NCI-H510A (cell line): ENCODE measurements around the gene ZNF784.
"Not testable (repeated sequence)": the region's sequence is repeated elsewhere in the genome, so short reads cannot be mapped to it uniquely, and the experiment has no call there.

ENCODE experiments used
- DNase-seq: peaks from one replicate; lab custom pipeline; 2025; lab: John Stamatoyannopoulos, UW

ZNF784 gene

DNA sequence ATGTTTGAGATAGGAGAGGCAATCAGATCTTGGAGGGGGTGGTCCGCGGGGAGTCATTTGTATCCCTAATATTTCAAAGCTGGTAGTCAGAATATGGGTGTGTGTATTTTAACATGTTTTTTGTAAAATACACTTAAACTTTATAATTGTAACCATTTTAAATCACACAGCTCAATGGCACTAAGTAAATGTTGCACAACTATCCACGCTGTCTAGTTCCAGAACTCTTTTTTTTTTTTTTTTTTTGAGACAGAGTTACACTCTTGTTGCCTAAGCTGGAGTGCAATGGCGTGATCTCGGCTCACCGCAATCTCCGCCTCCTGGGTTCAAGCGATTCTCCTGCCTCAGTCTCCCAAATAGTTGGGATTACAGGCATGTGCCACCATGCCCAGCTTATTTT lies 40.5 kb downstream of the ZNF784 start:
- not testable (repeated sequence) for DNase-seq

DNA sequence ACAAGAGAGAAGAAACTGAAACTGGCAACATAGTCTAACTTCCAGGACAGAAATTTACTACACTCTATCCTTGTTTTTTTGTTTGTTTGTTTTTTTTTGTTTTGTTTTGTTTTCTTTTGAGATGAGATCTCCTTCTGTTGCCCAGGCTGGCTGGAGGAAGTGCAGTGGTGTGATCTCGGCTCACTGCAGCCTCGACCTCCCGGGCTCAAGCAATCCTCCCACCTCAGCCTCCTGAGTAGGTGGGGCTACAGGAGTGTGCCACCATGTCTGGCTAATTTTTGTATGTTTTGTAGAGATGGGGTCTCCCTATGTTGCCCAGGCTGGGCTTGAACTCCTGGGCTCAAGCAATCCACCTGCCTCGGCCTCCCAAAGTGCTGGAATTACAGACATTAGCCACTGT lies 42.1 kb downstream of the ZNF784 start:
- not testable (repeated sequence) for DNase-seq

DNA sequence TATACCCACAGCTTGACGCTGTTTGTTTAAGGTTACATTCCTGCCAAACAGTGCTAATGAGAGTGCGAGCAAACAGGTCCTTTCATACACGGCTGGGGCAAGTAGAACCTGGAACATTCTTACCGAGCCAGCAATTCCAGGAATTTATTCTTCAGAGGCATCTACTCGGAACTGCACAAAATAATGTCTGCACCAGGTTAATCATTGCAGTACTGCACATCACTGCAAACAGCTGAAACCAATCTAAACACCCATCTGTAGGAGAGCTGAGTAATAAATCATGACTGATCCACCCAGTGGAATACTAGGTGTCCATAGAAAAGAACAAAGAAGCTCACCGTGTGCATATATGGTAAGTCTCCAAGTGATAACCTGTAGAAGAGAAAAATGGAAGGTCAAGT lies 42.5 kb downstream of the ZNF784 start:
- DNase-seq = no peak

DNA sequence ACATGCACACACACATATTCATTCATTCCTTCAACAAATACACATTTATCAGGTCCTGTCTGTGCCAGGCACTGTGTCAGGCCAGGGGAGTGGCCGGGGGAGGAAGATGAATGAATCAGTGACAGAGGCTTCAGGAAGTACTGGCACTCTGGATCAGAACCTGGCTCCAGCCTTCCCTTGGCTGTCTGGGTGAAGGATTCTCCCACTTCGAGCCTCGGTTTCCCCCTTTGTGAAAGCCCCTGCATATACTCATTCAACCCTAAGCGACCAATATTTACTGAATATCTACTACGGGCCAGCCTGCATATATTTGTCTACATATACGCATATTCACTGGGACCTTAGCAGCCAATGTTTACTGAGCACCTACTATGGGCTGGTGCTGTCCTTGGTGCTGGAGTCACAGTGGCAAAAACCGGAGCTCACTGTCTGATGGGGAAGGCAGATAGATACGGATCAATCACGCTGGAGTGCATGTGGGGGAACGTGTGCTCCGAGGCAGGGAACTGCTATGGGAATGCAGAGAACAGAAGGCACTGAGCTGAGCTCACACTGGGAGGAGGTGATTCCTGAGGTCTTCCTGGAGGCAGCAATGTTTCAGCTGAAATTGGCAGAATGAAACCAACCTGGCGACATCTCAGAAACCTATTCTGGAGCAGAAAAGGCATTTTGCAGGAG lies 43.1 kb downstream of the ZNF784 start:
- DNase-seq = no peak

DNA sequence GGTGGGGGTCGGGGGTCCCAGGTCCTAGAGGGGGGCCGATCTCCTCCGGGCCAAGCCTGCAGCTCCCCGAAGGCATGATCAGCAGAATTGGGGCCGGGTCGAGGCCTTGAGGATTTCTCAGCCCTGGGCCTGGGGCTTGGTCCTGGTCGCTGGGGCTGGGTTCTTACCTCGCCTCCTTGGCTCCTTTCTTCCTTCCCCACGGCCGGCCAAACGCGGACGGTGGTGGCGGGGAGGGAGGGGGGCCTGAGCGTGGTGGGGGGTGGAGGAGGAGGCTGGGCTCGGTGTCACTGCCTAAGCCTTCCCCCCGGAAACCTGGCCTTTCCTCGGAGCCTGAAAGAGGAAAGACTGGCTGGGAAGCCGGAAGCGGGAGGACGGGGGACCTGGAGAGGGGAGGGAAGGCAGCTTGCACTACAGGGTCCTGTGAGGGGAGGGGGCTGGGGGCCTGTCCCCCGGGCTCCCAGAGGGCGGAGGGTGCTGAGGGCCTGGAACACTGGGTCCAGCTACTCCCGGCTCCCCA lies 43.7 kb downstream of the ZNF784 start, which contains the start of gene ZNF579:
Gene ZNF579 (minus strand): TSS at position 221 of the 517 bp plus-strand sequence. CDS start 1,209 bp downstream, outside the sequence.
- peak; percentile 85 for DNase-seq

DNA sequence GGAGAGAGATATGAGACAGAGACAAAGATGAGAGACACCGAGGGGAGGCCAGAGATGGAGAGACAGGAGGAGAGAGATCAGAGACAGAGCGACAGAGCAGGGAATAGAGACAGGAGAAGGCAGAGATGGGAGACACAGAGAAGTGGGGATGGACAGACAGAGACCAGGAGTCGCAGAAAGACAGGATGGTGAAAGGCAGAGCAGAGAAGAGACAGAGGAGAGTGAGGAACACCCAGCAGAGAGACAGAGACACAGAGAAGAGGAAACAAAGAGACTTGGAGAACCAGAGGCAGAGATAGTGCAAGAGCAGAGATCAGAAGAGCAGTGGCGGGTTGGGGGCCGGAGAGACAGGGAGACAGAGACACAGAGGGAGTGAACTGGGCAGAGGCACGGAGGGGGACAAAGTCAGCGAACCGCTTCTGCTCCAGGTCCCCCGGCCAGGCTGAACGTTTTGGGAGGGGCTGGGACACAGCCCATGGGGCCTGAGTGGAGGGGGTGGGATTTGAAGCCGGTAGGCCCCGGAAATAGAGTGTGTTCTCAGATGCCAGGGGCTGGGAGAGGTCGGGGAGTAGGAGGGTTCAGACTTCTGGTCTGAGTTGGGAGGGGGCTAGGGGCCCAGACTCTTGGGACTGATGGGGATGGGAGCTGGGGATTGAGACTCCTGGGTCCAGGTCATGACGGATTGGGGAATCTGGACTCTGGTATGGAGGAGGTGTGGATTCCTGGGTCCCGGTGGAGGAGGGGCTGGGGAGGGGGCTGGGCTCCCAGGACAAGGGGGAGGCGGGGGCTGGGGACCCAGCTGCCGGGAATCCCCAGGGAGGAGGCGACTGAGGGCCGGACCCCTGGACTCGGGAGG lies 44.4 kb downstream of the ZNF784 start:
- no peak for DNase-seq

DNA sequence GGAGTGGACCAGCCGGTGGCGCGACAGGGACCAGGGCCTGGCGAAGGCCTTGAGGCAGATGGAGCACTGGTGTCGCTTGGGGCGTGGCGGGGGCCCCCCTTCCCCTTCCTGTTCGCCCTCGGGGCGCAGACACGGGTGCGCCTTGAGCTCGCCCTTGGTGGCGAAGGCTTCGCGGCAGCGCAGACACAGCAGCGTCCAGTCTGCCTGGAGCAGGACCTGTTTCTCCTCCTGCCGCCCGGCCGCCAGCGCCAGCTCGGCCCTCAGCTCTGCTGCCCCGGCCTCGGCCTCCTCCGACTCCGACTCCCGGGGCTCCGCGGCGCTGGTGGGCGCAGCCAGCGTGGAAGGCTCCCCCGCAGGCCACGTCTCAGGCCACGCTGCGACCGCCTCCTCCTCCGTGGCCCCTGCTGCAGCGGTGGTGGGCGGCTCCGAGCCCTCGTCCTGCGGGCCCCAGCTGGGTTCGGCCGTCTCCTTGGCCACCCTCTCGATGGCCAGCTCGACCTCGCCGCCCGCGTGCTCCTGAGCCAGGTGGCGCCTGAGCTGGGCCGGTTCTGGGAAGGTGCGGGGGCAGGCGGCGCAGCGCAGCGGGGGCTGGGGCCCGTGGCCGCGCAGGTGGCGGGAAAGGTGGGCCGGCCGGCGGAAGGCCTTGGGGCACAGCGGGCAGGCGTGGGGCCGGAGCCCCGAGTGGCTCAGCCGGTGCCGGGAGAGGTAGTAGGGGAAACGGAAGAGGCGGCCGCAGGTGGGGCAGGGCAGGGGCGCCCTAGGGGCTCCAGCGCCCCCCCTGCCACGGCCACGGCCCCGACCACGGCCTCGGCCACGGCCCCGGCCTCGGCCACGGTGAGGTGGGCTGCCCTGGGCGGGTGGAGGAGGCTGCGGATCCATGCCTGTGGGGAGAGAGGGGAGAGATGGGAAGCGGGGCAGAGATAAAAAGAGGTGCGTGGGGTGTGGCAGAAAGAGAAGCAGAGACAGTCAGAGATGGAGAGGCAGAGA lies 45.3 kb downstream of the ZNF784 start:
- no peak for DNase-seq

DNA sequence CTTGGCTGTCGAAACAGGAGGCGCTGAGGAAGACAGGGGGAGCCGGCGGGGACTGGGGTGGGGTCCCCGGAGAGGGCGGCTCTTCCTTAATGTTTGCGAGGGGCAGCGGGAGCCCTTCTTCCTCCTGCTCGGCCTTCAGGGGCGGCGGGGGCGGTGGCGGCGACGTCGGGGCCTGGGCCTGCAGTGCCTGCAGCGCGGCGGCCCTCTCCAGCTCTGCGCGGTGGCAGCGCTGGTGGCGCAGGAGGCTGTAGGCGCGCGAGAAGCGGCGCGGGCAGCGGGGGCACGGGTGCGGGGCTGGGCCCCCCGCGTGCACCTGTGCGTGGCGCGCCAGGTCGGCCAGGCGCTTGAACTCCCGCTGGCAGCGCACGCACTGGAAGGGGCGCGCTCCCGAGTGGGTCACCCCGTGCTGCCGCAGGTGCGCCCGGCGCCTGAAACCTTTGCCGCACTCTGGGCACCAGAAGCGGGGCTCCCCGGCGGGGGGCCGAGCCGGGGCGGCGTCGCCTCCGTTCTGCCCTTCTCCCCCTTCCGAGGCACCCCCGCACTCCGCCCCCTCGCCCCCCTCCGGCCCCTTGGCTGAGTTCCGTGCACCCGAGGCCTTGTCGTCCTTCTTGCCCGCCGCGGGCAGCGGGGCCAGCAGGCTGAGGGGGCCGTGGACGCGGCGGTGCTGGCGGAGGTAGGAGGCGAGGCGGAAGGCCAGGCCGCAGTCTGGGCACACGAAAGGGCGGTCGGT lies 46.2 kb downstream of the ZNF784 start:
- no peak for DNase-seq

DNA sequence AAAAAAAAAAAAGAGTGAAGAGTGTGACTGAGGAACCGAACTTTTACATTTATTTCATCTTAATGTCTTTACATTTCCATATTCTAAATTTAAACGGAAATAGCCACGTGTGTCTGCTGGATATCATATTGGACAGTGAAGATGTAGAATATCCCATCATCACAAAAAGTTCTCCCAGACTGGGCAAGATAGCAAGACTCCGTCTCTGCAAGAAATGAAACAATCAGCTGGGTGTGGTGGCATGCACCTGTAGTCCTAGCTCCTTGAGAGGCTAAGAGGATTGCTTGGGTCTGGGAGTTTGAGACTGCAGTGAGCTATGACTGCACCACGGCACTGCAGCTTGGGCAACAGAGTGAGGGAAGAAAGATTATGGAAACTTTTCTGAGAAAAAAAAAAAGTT lies 47.6 kb downstream of the ZNF784 start:
- DNase-seq = no peak

DNA sequence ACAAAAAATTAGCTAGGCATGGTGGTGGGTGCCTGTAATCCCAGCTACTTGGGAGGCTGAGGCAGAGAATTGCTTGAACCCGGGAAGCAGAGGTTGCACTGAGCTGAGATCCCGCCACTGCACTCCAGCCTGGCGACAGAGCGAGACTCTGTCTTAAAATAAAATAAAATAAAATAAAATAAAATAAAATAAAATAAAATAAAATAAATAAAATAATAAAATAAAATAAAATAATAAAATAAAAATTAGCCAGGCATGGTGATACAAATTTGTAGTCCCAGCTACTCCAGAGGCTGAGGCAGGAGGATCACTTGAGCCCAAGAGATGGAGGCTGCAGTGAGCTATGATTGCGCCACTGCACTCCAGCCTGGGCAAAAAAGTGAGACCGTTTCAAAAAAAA lies 50.4 kb downstream of the ZNF784 start:
- DNase-seq = not testable (repeated sequence)
